DOHH2 (cell line): ENCODE data around the gene CAMSAP3.

Experiments
- H3F3A ChIP-seq: fragments of 200-600 bp; sonication (generic), shearing (Covaris generic); 2 replicates; pipeline ENCODE4 v1.6.0; 2016; ENCODE audit warnings: antibody characterized with exemption, mild to moderate bottlenecking; ENCODE audit not compliant: control insufficient read depth, insufficient read depth
- H3K27ac ChIP-seq: fragments of 200-600 bp; sonication (generic); 2 replicates; pipeline ENCODE4 v1.5.1; 2014; ENCODE audit warnings: low read depth, mild to moderate bottlenecking, low read length, moderate library complexity
- H3K27me3 ChIP-seq: fragments of 200-600 bp; sonication (generic); 2 replicates; pipeline ENCODE4 v1.6.1; 2014; ENCODE audit warnings: mild to moderate bottlenecking, low read length, mixed read lengths; ENCODE audit not compliant: control insufficient read depth
- H3K36me3 ChIP-seq: fragments of 200-600 bp; sonication (generic); 2 replicates; pipeline ENCODE4 v1.6.1; 2014; ENCODE audit warnings: mild to moderate bottlenecking, low read length, moderate library complexity, mixed read lengths; ENCODE audit not compliant: control insufficient read depth
- H3K4me1 ChIP-seq: fragments of 200-600 bp; sonication (generic); 2 replicates; pipeline ENCODE4 v1.6.1; 2014; ENCODE audit warnings: mild to moderate bottlenecking, low read length, mixed read lengths; ENCODE audit not compliant: control insufficient read depth
- H3K4me2 ChIP-seq: fragments of 200-600 bp; sonication (generic); 2 replicates; pipeline ENCODE4 v1.6.0; 2014; ENCODE audit warnings: mild to moderate bottlenecking, low read length, moderate library complexity
- H3K4me3 ChIP-seq: fragments of 200-600 bp; sonication (generic); 2 replicates; pipeline ENCODE4 v1.5.1; 2014; ENCODE audit warnings: mild to moderate bottlenecking, low read length, mixed read lengths
- H3K79me2 ChIP-seq: fragments of 200-600 bp; sonication (generic); 2 replicates; pipeline ENCODE4 v1.6.1; 2014; ENCODE audit warnings: mild to moderate bottlenecking, low read length, mixed read lengths; ENCODE audit not compliant: control insufficient read depth
- H3K9me2 ChIP-seq: fragments of 200-600 bp; sonication (generic); replicated peaks from 2 replicates; pipeline ENCODE4 v1.6.1; 2014; ENCODE audit warnings: mild to moderate bottlenecking, low read length, mixed read lengths; ENCODE audit not compliant: control insufficient read depth
- H3K9me3 ChIP-seq: fragments of 200-600 bp; sonication (generic); 2 replicates; pipeline ENCODE4 v1.6.1; 2014; ENCODE audit warnings: antibody characterized with exemption, low read length, mixed read lengths; ENCODE audit not compliant: control insufficient read depth, insufficient read depth
- H4K20me1 ChIP-seq: fragments of 200-600 bp; sonication (generic); 2 replicates; pipeline ENCODE4 v1.6.0; 2014; ENCODE audit warnings: low read depth, mild to moderate bottlenecking, antibody characterized with exemption, low read length, moderate library complexity; ENCODE audit not compliant: control insufficient read depth, insufficient read depth
- CTCF ChIP-seq: fragments of 200-600 bp; sonication (generic); IDR thresholded peaks from one replicate; pipeline ENCODE4 v1.5.1; 2014; ENCODE audit warnings: antibody characterized with exemption, mild to moderate bottlenecking, low read depth, low read length; ENCODE audit not compliant: poor library complexity, severe bottlenecking
- EZH2phosphoT487 ChIP-seq: fragments of 200-600 bp; sonication (generic); IDR thresholded peaks from 2 replicates; pipeline ENCODE4 v1.6.1; 2017; ENCODE audit warnings: borderline replicate concordance, mild to moderate bottlenecking, antibody characterized with exemption, low read length, moderate library complexity, mixed read lengths

The CAMSAP3 gene

GRCh38 chr19:7614859-7615741 is 19.4 kb downstream of the CAMSAP3 start:
- Histone ChIP-seq H4K20me1 (no peaks in the 10 kb centered on the region), H3K4me1 (no peaks in the 10 kb centered on the region), H3K27ac (no peak overlapping the region), H3K36me3 (peaks cover 6% of the 10 kb centered on the region), H3K27me3 (no peaks in the 10 kb centered on the region), H3K79me2 (no peaks in the 10 kb centered on the region), H3F3A (no peaks in the 10 kb centered on the region), H3K9me3 (no peaks in the 10 kb centered on the region), H3K4me3 (no peak overlapping the region), H3K9me2 (no peaks in the 10 kb centered on the region), H3K4me2 (no peak overlapping the region)
- TF ChIP-seq CTCF (no peak), EZH2phosphoT487 (no peak)

GRCh38 chr19:7617172-7617571 is 21.5 kb downstream of the CAMSAP3 start:
- TF ChIP-seq EZH2phosphoT487: no peak
- TF ChIP-seq CTCF: no peak
- H3K27me3 ChIP-seq: no peaks in the 10 kb centered on the region

GRCh38 chr19:7617735-7618134 is 22.1 kb downstream of the CAMSAP3 start:
- peaks cover 20% of the 10 kb centered on the region for H3K36me3 ChIP-seq

More at GRCh38 chr19:7617172-7617571, 21.5 kb downstream of the CAMSAP3 start:
- Histone ChIP-seq H3K36me3 (peaks cover 18% of the 10 kb centered on the region), H3K79me2 (no peaks in the 10 kb centered on the region), H3K4me2 (no peak overlapping the region), H3K4me3 (no peak overlapping the region), H3K27ac (no peak overlapping the region), H4K20me1 (no peaks in the 10 kb centered on the region), H3K9me3 (no peaks in the 10 kb centered on the region), H3K9me2 (no peaks in the 10 kb centered on the region), H3F3A (no peaks in the 10 kb centered on the region), H3K4me1 (no peaks in the 10 kb centered on the region)

More at GRCh38 chr19:7617735-7618134, 22.1 kb downstream of the CAMSAP3 start:
- no peak overlapping the region for H3K4me3 ChIP-seq
- H3K27me3 ChIP-seq: no peaks in the 10 kb centered on the region
- no peak for TF ChIP-seq EZH2phosphoT487
- no peak for TF ChIP-seq CTCF
- no peak overlapping the region for H3K4me2 ChIP-seq
- H3F3A ChIP-seq: no peaks in the 10 kb centered on the region
- no peaks in the 10 kb centered on the region for H4K20me1 ChIP-seq
- H3K9me2 ChIP-seq: no peaks in the 10 kb centered on the region
- H3K27ac ChIP-seq: no peak overlapping the region
- no peaks in the 10 kb centered on the region for H3K9me3 ChIP-seq
- H3K79me2 ChIP-seq: no peaks in the 10 kb centered on the region
- H3K4me1 ChIP-seq: no peaks in the 10 kb centered on the region
